Measurements from ENCODE around the gene MUC2.

Gene MUC2

GRCh38 chr11:1087961-1088926 lies 13.6 kb downstream of the MUC2 start:
- no peak for DNase-seq (ENCODE audit: low read depth)

DNA sequence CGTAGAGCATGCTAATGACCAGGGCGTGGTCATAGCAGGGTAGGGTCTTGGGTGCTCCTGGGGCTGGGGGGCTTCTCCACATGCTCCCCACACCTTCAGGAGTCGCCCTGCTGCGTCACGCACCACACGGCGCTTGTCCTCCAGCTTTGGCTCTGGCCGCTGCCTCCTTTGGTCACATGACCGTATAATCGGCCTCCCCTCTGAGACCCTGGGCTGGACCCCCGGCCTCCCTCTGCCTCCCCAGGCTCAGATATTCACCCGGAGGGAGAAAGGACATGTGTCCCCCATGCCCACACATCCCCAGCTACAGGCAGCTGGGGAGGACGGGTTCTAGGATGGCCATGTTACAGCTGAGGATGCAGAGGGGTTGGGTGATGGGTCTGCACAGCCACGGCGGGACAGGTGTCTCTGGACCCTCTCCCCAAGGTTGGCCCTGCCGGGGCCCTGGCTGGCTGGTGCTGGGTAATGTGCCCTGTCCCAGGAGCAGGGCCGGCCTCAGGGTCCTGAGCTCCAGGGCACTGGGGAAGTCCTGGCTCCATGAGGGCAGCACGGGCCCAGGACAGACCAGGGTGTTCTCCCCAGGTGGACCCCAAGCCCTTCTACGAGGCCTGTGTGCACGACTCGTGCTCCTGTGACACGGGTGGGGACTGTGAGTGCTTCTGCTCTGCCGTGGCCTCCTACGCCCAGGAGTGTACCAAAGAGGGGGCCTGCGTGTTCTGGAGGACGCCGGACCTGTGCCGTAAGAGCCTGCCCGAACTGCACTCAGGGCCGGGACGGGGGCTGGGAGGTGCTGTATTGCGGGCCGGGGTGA lies 14.5 kb downstream of the MUC2 start:
- no peak for DNase-seq (ENCODE audit: low read depth)

DNA sequence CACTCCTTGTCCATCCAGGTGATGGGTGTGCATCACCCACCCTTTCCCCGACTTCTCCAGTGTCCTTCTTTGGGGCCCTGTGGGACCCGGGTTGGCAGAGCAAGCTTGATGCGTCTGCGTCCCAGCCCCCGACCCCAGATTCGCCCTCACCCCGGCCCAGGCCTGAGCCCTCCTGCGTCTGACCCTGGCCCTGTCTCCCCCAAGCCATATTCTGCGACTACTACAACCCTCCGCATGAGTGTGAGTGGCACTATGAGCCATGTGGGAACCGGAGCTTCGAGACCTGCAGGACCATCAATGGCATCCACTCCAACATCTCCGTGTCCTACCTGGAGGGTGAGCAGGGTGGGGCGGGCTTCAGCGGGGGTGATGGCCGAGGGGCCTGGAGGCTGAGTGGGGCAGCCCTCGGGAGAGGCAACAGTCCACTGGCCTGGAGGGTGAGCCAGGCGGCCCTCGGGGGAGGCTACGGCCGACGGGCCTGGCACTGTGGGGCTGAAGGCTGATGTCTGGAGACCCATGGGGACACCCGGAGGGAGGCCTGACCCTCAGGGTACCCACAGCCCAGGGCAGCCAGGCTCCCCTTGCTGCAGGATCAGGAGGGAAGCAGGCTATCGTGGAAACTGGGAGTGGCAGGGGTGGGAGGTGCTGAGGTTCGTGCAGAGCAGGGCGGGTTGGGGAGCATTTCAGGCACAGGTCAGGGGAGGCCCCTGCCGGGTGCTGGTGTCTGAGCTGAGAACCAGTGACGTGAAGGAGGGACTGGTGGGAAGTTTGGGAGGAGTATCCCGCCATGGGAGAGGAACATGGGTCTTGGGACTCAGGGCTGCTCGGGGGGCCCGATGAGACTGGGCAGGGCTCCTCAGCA lies 15.3 kb downstream of the MUC2 start:
- DNase-seq (ENCODE audit: low read depth), result no peak

DNA sequence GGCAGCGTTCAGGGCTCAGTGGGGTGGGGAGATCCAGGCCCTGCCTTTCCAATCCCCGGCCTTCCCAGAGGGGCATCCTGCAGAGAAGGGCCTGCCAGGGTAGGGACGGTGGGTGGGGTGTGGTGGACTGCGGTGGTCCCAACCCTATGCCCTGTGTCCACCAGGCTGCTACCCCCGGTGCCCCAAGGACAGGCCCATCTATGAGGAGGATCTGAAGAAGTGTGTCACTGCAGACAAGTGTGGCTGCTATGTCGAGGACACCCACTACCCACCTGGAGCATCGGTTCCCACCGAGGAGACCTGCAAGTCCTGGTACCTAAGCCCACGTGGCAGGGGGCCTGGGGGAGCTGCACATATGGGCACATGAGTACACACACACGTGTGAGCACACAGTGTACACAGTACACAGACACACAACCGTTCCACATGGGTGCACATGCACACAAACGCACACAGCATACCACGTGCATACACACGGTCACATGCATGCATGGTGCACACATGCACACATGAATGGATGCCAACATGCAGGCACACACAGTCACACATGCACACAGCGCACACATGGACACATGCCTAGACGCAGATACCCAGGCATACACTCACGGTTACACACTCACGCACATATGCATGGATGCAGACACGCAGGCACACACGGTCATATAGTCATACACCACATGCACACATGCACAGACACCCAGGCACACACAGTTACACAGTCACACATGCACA lies 16.1 kb downstream of the MUC2 start:
- no peak for DNase-seq (ENCODE audit: low read depth)

- no peak for DNase-seq (ENCODE audit: low read depth)
These were observed 16.8 kb downstream of the MUC2 start for GRCh38 chr11:1091332-1092083.

- DNase-seq (ENCODE audit: low read depth), result no peak
These were observed 17.5 kb downstream of the MUC2 start for GRCh38 chr11:1092145-1092670.

GRCh38 chr11:1092919-1093318 lies 18.2 kb downstream of the MUC2 start:
- no peak for DNase-seq (ENCODE audit: low read depth)

- DNase-seq (ENCODE audit: low read depth), result no peak
These were observed 25.1 kb downstream of the MUC2 start for GRCh38 chr11:1099519-1100355.

DNA sequence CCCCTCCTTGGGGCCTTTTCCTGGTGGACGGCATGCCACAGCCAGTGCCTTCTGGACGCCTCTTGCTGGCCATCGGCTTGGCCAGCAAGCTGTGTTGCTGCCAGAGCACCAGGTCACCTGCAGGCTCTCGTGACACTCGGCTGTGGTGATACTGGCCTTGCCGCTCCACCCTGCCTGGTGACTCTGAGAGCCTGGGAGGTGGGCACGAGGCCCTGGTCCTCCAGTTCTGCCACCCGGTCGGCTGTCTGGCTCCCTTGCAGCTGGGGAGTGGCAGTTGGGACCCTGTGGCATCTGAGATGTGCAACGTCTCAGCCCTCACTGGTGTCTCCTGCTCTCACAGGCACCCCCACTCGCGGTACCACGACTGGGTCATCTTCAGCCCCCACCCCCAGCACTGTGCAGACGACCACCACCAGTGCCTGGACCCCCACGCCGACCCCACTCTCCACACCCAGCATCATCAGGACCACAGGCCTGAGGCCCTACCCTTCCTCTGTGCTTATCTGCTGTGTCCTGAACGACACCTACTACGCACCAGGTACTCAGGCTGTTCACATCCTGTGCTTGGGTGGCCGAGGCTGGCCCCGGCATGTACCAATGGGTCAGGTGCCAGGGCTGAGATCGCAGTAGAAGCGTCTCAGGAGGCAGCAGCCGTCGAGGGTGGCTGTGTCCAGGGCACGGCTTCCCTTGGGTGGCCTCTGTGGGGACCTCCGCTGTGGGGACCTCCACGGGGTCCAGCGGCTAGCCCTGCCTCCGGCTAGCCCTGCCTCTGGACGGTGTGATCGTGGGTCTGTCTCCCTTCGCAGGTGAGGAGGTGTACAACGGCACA lies 26.0 kb downstream of the MUC2 start:
- no peak for DNase-seq (ENCODE audit: low read depth)

DNA sequence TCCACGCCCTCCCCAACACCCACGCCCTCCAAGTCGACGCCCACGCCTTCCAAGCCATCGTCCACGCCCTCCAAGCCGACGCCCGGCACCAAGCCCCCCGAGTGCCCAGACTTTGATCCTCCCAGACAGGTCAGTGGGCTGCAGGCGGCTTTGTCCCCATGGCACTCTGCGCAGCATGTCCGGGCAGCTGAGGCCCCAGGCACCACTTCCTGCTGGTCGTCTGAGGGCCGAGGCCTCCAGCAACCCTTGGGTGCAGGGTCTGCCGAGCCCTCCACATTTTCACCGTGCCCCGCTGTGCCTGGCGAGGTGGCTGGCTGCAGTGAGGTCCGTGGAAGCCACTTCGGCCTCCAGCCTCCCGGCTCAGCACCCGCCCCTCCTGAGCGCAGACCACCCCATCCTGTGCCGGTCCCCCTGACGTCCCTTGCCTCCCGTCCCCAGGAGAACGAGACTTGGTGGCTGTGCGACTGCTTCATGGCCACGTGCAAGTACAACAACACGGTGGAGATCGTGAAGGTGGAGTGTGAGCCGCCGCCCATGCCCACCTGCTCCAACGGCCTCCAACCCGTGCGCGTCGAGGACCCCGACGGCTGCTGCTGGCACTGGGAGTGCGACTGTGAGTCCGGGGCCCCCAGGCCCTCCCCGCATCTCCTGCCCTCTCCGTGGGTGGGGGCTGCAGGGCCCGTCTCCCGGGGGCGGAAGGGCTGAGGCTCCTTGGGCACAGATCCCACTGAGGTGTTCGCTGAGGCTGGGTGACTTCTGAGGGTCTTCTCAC lies 26.8 kb downstream of the MUC2 start:
- DNase-seq (ENCODE audit: low read depth), result no peak

- no peak for DNase-seq (ENCODE audit: low read depth)
These were observed 27.7 kb downstream of the MUC2 start for GRCh38 chr11:1102221-1102971.

DNA sequence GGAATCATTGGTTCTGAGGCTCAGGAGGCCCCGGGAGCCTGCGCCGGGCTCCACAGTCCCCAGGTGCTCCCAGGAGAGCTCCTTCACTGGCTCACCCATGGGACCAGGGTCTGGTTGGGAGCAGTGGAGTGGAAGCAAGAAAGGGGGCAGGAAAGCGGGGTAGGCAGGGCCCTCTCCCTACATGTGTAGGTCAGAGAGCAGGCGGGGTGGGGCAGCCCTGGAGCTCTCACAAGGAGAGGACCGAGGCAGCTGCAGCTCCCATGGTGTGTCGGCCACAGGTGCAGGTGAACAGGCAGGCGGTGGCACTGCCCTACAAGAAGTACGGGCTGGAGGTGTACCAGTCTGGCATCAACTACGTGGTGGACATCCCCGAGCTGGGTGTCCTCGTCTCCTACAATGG lies 28.3 kb downstream of the MUC2 start:
- no peak for DNase-seq (ENCODE audit: low read depth)

DNA sequence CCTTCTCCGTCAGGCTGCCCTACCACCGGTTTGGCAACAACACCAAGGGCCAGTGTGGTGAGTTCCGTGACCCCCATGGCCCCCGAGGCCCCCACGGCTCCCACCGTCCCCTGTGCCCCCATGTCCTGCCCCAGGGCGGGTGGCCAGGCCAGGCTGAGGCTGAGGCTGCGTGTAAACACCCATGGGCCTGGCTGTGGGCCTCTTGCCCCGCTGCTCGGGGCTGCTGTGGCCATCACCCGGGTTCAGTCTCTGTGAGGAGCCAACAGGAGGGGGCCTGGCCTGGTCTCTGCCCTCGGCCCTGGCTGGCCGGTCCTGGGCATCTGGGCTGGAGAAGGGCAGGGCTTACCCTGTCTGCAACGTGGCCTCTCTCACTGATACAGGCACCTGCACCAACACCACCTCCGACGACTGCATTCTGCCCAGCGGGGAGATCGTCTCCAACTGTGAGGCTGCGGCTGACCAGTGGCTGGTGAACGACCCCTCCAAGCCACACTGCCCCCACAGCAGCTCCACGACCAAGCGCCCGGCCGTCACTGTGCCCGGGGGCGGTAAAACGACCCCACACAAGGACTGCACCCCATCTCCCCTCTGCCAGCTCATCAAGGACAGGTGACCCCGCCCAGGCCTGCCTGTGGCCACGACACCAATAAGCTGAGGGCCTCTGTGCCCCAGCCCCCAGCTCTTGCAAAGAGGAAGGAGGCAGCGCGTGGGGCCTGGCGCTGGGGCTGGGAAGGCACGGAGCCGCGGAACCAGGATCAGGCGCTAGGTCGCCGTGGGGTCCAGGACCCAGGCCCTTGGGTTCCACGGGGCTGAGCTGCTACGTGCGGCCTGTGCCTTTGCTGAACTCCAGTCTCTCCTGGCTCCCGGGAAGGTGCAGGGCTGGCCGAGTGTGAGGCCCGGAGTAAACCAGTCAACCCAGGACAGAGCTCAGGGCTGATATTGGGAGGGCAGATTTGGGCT lies 29.0 kb downstream of the MUC2 start:
- no peak for DNase-seq (ENCODE audit: low read depth)

GRCh38 chr11:1104411-1105182 lies 29.9 kb downstream of the MUC2 start:
- no peak for DNase-seq (ENCODE audit: low read depth)

DNA sequence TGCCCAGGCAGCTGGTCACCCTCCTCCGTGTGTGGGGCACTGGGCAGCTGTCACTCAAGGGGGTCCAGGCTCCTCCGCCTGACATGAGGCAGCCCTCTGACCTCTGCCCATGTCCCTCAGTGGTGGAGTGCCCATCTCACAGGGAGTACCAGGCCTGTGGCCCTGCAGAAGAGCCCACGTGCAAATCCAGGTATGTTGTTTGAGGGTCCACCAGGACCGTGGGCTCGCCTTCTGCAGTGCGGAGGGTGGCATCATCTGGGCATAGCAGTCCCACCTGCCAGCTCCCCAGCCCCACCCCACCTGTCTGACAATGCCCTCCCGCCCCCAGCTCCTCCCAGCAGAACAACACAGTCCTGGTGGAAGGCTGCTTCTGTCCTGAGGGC lies 30.5 kb downstream of the MUC2 start:
- DNase-seq (ENCODE audit: low read depth), result no peak

All from activated T-cell treated with anti-CD3 and anti-CD28 coated beads for 48 hours (primary cell).